ENCODE measurements around the gene RGS19.

The RGS19 gene

DNA sequence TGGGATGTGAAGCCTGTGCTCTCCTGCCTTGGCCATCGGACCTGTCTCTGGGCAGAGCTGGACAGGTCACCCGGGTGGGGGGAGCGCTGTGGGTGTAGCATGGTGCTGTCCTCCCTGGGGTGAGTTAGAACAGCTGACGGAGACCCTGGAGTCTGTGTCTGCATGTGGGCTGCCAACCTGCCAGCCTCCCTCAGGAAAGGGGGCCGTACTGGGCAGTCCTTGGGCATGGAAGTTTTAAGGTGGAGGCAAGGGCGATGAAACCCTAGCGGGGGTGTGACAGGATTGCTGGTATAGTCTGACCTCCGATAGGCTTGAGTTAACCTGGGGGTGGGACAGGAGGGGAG is 32.3 kb downstream of the RGS19 start:
- DNase-seq = no peak

DNA sequence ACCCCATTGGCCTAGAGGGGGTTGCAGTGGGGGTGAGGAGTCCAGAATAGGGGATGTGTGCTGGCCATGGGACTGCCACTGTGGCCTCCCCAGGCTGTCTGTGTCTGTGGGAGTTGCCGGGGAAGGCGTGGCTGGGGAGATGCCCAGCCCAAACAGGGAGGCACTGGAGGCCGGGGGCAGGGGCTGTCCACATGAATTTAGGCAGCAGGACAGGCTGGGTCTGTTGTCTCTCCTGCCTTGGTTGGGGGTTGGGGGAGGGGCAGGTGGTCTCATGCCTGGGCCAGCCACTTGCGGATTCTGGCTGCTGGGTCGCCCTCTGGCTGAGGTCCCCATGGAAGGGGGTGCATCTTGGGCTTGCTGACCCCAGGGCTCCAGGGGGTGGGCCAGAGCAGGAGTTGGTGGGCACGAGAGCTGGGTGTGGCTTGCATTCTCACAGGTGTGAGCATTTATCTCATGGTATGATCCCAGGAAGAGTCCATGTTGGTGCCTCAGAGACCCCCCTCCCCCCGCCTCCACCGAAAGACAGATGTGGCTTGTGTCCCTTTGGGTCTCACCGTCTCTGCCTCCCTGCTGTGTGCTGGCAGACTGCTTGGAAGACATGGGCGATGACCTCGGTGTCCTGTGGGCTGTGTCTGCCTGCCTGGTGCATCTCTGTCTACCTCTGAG is 33.8 kb downstream of the RGS19 start:
- DNase-seq = no peak

DNA sequence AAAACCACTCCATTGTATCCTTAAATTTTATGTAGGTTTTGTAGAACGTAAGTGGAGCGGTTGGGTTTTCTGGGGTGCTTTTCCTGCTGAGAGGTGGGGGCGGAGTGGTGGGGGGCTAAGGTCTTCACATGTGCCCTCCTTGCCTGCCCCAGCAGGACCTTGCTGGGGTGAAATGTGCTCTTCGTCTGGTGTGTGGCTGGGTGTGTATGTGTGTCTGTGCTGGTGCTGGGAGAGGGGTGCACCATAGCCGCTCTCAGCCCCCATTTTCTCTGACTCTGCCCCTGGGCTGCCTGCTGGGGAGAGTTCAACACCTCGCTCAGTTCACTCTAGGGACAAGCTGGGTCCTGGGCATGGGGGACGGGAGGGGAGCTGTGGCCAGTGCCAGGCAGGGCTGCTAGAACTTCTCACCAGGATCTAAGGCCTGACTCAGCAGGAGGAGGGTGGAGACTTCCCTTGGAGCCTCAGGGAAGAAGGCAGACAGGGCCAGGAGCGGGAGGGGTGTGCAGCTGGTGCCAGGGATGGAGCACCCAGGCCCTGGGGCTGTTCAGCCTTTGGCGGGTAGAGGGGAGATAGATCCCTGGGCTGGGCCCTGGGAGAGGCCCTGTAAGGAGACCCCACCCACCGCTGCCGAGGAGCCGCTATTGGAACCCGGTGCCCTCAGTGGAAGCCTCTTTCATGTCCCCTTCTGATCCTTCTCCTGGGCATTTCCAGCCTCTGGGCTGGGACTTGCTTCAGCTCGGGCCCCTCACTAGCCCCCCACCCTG is 34.7 kb downstream of the RGS19 start:
- DNase-seq = no peak

DNA sequence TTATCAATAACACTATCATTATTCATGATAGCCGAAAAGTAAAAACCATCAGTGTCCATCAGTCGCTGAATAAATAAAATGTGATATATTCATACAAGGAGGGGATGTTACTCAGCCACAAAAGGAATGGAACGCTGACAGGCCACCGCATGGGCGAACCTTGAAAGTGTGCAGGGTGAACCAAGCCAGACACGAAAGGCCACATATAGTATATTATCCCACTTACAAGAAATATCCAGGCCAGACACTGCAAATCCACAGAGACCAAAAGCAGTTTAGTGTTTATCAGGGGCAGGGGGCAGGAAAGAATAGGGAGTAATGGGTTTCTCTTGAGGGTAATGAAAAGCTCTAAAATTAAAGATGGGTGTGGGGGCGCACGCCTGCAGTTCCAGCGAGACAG is 35.5 kb downstream of the RGS19 start:
- DNase-seq = no peak

DNA sequence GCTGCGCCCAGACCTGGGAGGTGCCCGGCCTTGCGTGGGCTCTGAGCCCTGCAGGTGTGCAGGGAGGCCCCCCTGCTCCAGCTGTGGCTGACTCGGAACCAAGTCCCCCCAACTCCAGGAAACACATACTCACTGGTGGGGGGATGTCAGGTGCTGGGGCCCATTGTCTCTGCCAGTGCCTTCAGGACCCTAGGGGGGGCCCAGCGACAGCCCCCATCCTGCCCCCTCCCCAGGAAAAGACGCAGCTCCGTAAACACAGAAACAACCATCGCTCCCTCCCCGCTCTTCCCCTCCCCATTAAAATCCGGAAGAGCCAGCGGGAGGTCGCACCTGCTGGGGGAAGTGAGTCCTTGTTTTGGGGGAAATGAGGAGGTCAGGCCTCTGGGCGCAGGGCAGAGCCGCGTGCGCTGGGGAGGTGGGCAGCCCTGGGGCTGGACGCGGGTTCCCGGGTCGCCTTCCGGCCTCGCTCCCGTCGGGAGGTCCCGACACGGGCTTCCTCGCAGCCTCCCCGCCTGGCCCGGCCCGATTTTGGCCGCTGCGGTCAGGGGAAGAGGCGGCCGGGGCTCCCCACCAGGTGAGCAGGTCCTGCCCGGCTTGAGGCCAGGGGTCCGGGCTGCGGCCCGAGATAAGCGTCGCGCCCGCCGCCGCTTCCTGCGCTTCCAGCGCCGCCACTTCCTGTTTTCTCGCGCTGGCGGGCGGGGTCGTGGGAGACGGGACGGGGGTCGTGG is 37.1 kb downstream of the RGS19 start:
- DNase-seq = no peak

DNA sequence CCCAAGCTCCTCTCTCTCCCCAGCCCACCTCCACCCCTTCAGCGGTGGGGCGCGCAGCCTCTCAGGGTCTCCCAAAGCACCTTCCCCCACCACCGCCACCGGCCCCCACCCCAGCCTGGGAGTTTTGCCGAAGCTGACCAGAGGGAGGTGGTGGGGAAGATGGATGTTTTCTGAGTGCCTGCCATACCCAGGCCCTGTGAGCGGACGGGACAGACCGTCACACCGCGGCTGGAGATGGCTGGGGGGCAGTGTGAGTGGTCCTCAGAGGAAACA is 37.6 kb downstream of the RGS19 start:
- DNase-seq = no peak

DNA sequence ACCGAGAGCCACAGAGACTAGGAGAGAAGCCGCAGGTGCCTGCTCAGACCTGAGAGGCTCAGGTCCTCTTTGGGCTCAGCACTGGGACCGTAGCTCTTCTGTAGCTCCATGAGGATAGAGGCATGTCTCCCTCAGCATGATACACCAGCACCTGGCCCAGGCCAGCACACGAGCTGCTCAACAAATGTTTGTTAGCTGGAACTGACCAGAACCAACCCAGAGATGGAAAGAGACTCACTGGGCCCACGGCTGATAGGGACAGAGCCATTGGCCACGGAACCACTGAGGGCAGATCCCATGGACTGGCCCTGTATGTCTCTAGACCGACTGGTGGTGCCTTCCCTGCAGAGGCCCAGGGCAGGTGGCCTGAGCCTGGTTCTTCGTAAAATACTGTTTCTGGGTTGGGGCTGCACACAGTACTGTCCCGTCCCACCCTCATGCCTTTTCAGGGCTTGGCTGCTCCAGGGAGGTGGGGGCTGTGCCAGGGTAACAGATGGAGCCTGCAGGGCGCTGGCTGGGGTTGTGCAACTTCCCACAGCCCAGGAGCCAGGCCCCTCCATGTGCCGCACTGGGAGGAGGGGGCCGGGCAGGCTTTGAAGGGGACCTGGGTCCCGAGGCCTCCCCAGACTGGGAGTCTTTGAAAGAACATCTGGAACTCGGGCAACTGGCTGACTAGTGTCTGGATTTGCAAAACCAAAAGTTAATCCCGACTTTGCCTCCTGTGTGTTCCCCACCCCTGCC is 38.1 kb downstream of the RGS19 start:
- DNase-seq = no peak

DNA sequence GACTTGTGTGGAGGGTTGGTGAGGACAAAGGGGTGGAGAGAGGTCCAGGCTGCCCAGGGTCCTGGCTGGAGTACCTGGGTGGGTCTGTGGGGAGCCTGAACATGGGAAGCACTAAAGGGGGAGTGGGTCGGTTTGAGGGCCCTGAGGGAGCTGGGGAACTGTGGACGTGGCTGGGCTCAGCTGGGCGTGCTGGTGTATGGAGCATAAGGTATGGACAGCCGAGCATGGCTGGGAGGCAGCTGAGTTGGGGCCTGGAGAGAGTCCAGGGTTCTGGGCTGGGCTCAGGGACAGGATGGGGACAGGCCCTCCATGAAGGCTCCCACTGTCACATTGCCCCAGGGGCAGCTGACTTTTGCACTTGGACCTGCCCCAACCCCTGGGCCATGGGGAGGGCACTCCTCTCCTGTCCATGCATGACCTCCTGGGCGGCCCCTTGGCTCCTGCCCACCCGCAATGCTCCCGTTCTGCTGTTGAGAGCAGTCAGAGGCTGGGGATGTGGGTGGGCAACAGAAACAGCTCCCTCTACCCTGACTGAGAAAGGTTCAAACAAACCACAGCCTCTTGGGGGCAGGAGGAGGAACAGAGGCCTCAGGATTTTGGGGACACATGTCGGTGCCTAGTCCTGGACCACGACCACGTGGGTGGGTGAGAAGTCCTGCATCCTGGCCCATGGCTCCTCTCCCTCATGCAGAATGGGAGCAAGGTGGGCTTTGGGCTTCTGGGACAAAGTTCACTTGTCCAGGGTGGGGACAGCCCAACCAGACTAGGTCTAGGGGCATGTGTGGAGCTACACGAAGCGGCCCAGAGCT is 38.9 kb downstream of the RGS19 start:
- no peak for DNase-seq

DNA sequence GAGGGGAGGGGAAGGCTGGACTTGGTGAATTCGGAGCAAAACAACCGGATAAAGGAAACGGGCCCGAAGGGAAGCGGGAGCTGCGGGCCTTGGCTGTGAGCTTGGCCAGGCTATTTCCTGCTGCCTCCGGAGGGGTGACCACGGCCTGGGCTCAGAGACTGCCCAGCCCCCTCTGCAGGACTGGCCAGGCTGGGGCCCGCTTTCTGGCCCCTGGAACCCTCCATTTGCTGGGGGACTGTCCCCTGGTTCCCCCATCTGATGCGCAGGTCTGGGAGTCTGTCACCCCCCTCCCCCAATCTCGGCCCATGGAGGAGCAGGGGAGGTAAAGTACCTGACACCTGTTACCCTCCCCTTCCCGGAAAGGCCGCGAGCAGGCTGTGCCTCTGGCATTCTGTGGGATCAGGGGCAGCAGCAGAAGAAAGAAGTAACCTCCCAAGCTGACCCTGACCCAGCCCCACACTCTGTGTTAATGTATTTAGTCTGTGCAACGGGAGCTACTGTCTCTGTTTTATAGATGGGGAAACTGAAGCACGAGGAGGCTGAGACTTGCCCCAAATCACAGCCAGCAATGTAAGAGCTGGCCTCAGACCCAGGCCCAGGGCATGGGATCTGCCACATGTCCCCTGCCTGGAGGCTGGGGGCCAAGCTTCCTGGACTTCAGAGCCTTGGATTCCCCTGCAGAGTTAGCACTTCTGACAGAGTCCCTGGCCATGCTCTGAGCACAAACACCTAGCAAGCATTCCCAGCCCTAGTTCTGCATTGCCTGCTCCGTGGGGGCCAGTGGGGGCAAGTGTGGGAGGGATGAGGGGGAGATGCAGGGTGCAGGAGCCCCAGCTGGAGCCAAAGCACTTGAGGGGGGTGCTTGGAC is 39.8 kb downstream of the RGS19 start:
- no peak for DNase-seq

DNA sequence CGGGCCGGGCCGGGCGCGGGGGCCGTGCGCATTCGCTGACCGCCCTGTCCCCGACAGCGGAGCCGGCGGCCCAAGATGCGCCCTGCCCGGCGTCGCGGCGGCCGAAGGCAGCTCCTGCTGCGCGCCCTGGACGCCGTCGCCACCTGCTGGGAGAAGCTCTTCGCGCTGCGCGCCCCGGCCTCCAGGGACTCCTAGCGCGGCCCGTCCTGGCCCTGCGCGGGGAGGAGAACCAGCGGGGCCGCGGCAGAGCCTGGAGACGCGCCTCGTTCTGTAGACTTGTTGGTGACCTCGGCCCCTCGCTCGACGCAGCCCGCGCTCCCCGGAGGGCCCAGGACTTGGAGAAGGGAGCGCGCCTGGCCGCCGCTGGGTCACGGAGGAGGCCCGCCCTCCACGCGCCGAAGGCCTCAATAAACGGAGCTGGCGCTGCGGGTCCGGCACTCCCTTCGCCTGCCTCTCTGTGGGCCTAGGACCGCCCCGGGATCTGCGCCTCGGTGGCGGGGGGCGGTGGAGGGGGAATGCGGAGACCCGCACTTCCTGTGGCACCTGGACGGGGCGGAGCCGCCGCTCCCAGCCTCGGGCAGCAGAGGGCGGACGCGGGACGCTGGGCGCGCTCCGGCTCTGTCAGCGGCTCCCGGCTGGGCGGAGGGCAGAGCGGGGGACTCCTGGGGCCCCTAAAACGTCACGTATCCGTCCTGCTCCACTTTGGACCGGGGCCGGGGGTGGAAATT is 40.6 kb downstream of the RGS19 start:
- peak; percentile 73 for DNase-seq

DNA sequence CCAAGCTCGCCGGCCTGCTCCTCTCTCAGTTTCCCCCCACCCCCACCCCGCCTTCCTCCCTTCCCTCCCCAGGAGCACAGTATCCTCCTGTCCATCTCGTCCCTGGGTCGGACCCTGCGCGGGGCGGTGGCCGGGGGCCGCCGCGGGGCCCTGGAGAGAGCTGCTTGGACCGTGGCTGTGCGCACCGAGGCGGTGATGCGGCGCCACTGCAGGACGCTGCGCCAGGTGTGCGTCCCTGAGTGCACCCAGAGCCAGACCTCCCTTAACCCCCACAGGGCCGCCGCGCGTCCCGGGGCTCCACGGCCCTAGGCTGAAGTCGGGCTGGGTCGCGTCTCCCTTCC is 41.1 kb downstream of the RGS19 start:
- DNase-seq = no peak

DNA sequence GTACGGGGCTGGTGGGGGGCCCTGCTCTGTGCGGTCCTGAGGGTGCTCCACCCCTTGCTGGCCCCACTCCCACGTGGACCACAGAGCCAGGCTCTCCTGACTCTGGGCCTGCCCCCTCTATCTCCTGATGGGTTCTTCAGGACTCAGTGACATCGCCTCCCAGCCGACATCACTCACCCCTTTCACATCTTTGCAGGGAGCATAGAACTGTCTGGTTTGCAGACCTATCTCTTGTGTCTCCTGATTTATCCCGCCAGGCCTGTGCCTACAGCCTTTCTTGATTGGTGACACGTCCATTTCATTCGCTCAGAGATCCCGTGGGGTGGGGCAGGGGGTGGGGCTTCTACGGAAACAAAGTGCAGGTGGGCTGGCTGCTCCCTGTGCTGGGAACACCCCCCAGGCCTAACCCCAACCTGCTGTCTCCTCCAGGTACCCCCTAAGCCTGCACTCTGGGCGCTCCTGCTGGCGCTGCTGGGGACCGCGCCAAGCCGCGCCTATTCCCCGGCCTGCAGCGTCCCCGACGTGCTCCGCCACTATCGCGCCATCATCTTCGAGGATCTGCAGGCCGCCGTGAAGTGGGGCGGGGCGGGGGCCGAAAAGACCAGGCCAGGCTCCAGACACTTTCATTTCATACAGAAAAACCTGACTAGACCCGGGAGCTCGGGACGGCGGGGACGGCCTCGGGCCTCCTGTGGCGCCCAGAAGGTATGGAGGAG is 41.7 kb downstream of the RGS19 start:
- no peak for DNase-seq

DNA sequence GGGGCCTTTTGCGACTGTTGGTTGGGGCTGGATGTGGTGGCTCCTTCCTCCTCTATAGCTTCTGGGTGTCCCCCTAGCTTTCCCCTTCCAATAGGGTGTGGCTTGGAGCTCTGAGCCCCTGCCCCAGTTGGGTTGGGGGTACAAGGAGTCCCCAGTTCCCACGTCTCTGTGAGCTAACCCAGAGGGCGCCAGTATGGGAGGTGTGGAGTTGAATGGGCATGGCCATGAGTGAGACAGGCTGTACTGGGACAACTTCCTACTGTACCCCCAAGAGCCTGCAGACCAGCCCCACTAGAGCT is 42.2 kb downstream of the RGS19 start:
- no peak for DNase-seq

DNA sequence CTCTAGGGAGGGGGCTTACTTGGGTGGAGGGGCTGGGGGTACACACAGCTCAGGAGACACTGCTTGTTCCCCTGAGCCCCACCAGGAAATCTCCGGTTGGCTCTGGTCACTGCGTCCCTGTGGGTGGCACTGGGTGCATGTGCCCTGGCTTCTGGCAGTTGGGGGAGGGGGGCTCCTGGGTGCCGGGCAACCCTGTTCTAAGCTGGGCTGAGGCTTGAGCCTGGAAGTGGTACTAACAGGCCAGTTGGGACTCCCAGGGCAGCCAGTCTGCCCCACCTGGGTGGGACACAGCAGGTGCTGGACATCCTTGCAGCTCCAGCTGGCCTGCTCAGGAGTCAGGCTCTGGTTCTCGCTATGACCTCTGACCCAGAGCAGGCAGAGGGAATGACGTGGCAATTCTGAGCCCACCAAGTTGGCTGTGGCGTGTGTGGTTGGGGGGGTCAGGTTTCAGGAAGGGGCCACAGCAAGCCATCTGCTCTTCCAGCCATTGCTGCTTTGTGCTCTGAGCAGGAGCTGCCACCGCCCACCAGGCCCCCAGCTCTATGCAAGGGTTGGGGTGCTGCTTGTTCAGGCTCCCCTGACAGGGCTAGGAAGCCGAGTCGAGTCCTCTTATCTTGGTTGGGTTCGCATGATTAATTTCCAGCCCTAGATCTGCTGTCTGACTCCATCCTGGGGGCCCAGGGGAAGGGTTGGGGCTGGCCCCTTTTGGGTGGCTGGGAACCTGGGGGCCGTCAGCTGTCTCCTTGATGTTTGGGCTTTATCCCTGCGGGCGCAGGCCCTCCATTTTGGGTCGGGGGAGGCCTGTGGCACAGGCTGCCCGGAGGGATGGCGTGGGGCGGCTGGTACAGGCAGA is 42.7 kb downstream of the RGS19 start:
- no peak for DNase-seq

DNA sequence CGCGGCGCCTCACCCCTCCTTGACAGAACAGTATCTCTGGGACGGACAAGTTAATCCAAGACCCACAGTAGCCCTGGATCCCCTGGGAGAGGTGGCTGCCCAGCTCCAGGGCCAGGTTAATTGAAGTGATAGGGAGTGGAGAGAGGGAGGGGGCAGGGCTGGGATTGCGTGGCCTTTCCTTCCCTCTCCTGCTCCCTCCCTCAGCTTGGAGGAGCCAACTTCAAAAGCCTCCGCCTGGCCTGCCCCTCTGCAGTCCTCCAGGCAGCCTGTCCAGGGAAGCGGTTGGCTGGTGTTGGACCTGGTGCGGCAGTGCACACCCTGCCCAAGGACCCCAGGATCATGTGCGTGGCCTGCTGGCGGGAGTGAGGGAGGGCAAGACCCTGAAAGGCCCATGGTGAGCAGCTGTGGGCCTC is 43.4 kb downstream of the RGS19 start, which contains the start of gene C20orf204:
Gene C20orf204, plus strand, starts transcription at position 250 of the 413 bp plus-strand sequence. Its CDS starts 142 bp downstream, at position 392.
- DNase-seq = no peak

DNA sequence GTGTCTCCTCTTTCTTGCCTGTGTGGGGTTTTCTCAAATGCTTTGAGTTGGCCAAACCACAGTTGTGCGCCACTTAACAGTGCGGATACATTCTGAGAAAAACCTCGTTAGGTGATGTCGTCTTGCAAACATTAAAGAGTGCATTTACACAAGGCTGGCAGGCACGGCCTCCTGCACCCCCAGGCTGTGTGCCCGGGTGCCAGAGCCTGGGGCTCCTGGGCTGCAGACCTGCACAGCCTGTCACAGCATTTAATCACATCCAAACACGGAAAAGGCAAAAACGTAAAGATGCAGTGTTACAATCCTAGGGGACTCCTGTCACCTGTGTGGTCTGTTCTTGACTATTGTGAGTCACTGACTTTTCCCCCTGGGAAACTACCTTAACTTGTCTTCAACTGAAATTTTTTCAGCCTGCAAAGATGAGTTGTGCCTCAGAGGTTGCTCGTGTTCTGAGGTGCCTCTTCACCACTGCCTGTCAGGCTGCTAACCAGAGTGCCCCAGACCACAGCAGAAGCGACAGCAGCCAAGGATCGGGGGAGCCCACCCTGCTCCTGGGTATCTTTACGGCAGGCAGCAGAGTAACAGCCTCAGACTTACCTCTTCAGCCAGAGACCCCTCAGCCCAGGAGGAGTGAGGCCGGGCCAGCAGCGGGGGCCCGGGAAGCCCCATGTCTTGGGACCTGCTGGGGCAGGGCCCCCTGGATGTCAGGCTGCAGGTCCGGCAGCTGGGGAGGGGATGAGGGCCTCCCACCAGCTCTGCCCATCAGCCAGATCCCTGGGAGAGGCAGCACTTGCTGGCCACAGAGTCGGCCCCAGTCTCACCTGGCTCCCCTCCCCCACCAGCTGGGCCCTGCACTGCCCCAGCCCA is 44.0 kb downstream of the RGS19 start:
- DNase-seq = no peak

DNA sequence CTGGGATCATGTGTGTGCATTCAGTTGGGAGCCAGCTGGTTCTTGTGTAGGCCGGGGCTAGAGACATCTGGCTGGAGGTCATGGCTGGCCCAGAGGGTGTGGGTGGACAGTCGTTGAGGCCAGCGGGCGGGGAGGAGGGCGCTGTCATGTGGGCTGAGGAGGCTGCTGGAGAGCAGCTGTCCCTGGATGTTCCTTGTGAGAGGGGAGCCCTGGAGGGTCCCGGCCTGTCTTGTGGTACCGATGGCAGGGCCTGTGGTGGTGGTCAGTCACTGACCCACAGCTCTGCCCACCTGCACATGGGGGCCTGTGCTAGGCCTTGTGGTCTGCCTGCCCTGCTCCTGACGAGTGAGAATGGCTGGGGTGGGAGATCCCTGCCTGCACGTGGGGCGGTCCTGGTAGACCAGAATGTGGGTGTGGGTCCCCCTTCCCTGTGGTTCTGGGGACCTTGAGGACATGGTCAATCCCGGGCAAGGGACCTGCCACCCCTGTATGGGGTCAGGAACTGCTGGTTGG is 45.3 kb downstream of the RGS19 start:
- DNase-seq = no peak

Measured in CD4-positive, alpha-beta T cell treated with Interferon gamma for 1 hour (primary cell).